Hepatocyte (in vitro differentiated cells): ENCODE measurements around the gene FAM111B. TPM values are rescaled to one million over a fixed set of nuclear protein-coding genes. Genes with fewer than 3 reads are reported as not detected.

Experiments used
- DNase-seq: peaks from one replicate; pipeline ENCODE4 v3.0.0-alpha.2; 2016; ENCODE audit warnings: low spot score
- H2AFZ ChIP-seq: fragments of 200-600 bp; sonication (generic); 2 replicates; pipeline ENCODE4 v1.6.0; 2016; ENCODE audit warnings: antibody characterized with exemption, mild to moderate bottlenecking
- H3K27ac ChIP-seq: fragments of 200-600 bp; sonication (generic); 2 replicates; pipeline ENCODE4 v1.5.1; 2016; ENCODE audit warnings: mild to moderate bottlenecking
- H3K27me3 ChIP-seq: fragments of 200-600 bp; sonication (generic); 2 replicates; pipeline ENCODE4 v1.6.1; 2016
- H3K36me3 ChIP-seq: fragments of 200-600 bp; sonication (generic); replicated peaks from 2 replicates; pipeline ENCODE4 v1.5.1; 2016; ENCODE audit warnings: low read depth; ENCODE audit not compliant: insufficient read depth
- H3K4me1 ChIP-seq: fragments of 200-600 bp; sonication (generic); 2 replicates; pipeline ENCODE4 v1.5.1; 2016; ENCODE audit warnings: mild to moderate bottlenecking, moderate library complexity; ENCODE audit not compliant: insufficient read depth
- H3K4me2 ChIP-seq: fragments of 200-600 bp; sonication (generic); 2 replicates; pipeline ENCODE4 v1.6.0; 2016
- H3K4me3 ChIP-seq: fragments of 200-600 bp; sonication (generic); 2 replicates; pipeline ENCODE4 v1.5.1; 2016; ENCODE audit warnings: mild to moderate bottlenecking
- H3K79me2 ChIP-seq: fragments of 200-600 bp; sonication (generic); 2 replicates; pipeline ENCODE4 v1.6.0; 2017; ENCODE audit warnings: mild to moderate bottlenecking
- H3K9me2 ChIP-seq: fragments of 200-600 bp; sonication (generic); replicated peaks from 2 replicates; pipeline ENCODE4 v1.6.0; 2017; ENCODE audit warnings: mild to moderate bottlenecking; ENCODE audit not compliant: insufficient read depth
- H3K9me3 ChIP-seq: fragments of 200-600 bp; sonication (generic); 2 replicates; pipeline ENCODE4 v1.5.1; 2016; ENCODE audit warnings: low read depth, mild to moderate bottlenecking
- H4K20me1 ChIP-seq: fragments of 200-600 bp; sonication (generic); 2 replicates; pipeline ENCODE4 v1.6.0; 2016; ENCODE audit warnings: mild to moderate bottlenecking; ENCODE audit not compliant: insufficient read depth, poor library complexity, severe bottlenecking
- EZH2 ChIP-seq: fragments of 200-600 bp; sonication (generic); IDR thresholded peaks from 2 replicates; pipeline ENCODE4 v1.6.1; 2016; ENCODE audit warnings: antibody characterized with exemption, mild to moderate bottlenecking, borderline replicate concordance
- EZH2phosphoT487 ChIP-seq: fragments of 200-600 bp; sonication (generic); IDR thresholded peaks from one replicate; pipeline ENCODE4 v1.6.1; 2018; ENCODE audit warnings: antibody characterized with exemption, mild to moderate bottlenecking, low read depth, moderate library complexity; ENCODE audit not compliant: unreplicated experiment, severe bottlenecking
- WGBS: methylation state at CpG from one replicate; pipeline ENCODE4 v1.1.6; 2016; ENCODE audit warnings: low lambda C conversion rate; ENCODE audit errors: missing lambda C conversion rate; 5-methylcytosine and 5-hydroxymethylcytosine counted together
- polyA plus RNA-seq: library from polyadenylated mRNA; unstranded; fragments of >200 nt; fragmentation: Nextera tagmentation; extraction: Ambion mirVana; gene quantifications from 2 replicates; pipeline ENCODE4 v1.2.1, GENCODE V29; 2016
- total RNA-seq: library from RNA; depleted of rRNA; stranded (reverse); fragments of >200 nt; gene quantifications from 2 replicates; pipeline ENCODE4 v1.2.3, GENCODE V29; 2014
- TF ChIP-seq, protein P1 (sequence below): fragments of 200-600 bp; sonication (generic); IDR thresholded peaks from 2 replicates; pipeline ENCODE4 v1.5.1; 2016; ENCODE audit warnings: antibody characterized with exemption, mild to moderate bottlenecking; ENCODE audit not compliant: poor library complexity

Gene FAM111B
- total and polyA plus RNA-seq, 2 experiments from 2014 or later, result 1.8 to 5.4 TPM

GRCh38 chr11:59115553-59115952 is 8.5 kb downstream of the FAM111B start:
- Histone ChIP-seq H4K20me1 (no peaks in the 10 kb centered on the region), H3K4me3 (no peak overlapping the region), H3K27ac (no peak overlapping the region), H3K9me2 (no peaks in the 10 kb centered on the region), H3K79me2 (no peaks in the 10 kb centered on the region), H3K27me3 (no peaks in the 10 kb centered on the region), H3K36me3 (no peaks in the 10 kb centered on the region), H3K4me1 (no peaks in the 10 kb centered on the region), H2AFZ (no peak overlapping the region), H3K4me2 (no peak overlapping the region), H3K9me3 (no peaks in the 10 kb centered on the region)
- no peak for DNase-seq
- WGBS, result 78% methylated on average over 1 of the region's 1 CpG
- no peak for TF ChIP-seq EZH2phosphoT487
- TF ChIP-seq EZH2, result no peak
- TF ChIP-seq, protein P1, sequence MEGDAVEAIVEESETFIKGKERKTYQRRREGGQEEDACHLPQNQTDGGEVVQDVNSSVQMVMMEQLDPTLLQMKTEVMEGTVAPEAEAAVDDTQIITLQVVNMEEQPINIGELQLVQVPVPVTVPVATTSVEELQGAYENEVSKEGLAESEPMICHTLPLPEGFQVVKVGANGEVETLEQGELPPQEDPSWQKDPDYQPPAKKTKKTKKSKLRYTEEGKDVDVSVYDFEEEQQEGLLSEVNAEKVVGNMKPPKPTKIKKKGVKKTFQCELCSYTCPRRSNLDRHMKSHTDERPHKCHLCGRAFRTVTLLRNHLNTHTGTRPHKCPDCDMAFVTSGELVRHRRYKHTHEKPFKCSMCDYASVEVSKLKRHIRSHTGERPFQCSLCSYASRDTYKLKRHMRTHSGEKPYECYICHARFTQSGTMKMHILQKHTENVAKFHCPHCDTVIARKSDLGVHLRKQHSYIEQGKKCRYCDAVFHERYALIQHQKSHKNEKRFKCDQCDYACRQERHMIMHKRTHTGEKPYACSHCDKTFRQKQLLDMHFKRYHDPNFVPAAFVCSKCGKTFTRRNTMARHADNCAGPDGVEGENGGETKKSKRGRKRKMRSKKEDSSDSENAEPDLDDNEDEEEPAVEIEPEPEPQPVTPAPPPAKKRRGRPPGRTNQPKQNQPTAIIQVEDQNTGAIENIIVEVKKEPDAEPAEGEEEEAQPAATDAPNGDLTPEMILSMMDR, result no peak

GRCh38 chr11:59117774-59118173 is 10.7 kb downstream of the FAM111B start:
- Histone ChIP-seq H3K79me2 (no peaks in the 10 kb centered on the region), H3K27me3 (no peaks in the 10 kb centered on the region), H3K4me1 (no peaks in the 10 kb centered on the region), H4K20me1 (no peaks in the 10 kb centered on the region), H3K4me3 (no peak overlapping the region), H2AFZ (no peak overlapping the region), H3K4me2 (no peak overlapping the region), H3K36me3 (no peaks in the 10 kb centered on the region), H3K27ac (no peak overlapping the region), H3K9me2 (no peaks in the 10 kb centered on the region), H3K9me3 (no peaks in the 10 kb centered on the region)
- 100% methylated on average over 2 of the region's 2 CpGs for WGBS
- no peak for DNase-seq
- TF ChIP-seq EZH2phosphoT487 (no peak), EZH2 (no peak)
- TF ChIP-seq, protein P1, result no peak

DNA sequence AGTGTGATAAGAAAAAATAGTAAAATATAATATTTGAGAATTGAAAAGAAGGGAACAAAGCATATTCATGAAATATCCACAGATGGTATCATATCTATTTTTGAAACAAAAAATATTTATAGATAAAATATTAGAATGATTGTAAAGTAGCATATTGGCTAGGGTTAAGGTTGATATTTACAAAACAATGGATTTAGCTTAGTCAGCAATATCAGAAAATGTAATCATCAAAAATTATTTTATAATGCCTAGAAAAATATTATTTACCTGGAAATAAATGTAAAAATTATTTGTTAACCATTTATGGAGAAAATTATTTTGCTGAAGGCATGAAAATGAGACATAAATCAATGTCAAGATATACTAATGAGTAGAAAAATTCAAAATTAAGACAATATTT is 12.8 kb downstream of the FAM111B start:
- no peaks in the 10 kb centered on the region for H3K9me2 ChIP-seq
- H3K4me2 ChIP-seq, result no peak overlapping the region
- no peak overlapping the region for H3K27ac ChIP-seq
- no peak overlapping the region for H3K4me3 ChIP-seq
- no peak overlapping the region for H2AFZ ChIP-seq
- no peak for TF ChIP-seq EZH2
- TF ChIP-seq, protein P1, result no peak
- TF ChIP-seq EZH2phosphoT487, result no peak
- no peaks in the 10 kb centered on the region for H3K36me3 ChIP-seq
- no peaks in the 10 kb centered on the region for H3K27me3 ChIP-seq
- no peaks in the 10 kb centered on the region for H3K4me1 ChIP-seq
- no peaks in the 10 kb centered on the region for H4K20me1 ChIP-seq
- H3K9me3 ChIP-seq, result no peaks in the 10 kb centered on the region
- DNase-seq, result no peak
- H3K79me2 ChIP-seq, result no peaks in the 10 kb centered on the region
